ENCODE results near the gene SCIN.

SCIN gene

DNA sequence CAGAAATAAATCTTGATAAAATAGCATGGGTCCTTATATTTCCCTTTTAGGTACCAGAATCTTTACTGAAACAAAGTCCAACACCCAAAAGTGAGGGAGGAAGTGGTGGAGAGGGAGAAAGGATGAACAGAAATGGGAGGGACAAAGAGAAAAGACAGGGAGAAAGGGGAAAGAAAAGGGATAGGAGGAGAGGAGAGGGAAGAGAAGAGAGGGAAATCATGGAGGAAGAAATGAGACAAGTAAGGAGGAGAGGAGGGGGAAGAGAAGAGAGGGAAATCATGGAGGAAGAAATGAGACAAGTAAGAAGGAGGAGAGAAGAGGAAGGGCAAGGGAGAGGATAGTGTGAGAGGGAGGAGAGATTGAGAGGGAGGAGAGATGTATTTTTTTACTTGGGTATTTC, 66.8 kb downstream of the SCIN start:
- Histone ChIP-seq H2BK5ac (ENCODE audit: low read depth, low read length, poor library complexity) (no peak overlapping the region), H3K9me3 (ENCODE audit: insufficient read depth, low read depth, low read length) (no peaks in the 10 kb centered on the region), H3K27ac (ENCODE audit: low read depth, low read length) (no peak overlapping the region), H4K91ac (ENCODE audit: low read depth, low read length) (no peak overlapping the region), H3K36me3 (ENCODE audit: control insufficient read depth in 1 of 2, insufficient read depth in 2 of 2, low read length in 2 of 2) (no peaks in the 10 kb centered on the region), H2AK5ac (ENCODE audit: low read length) (no peak overlapping the region), H3K79me1 (ENCODE audit: low read length) (no peaks in the 10 kb centered on the region), H2BK12ac (ENCODE audit: low read length) (no peak overlapping the region), H3K23ac (ENCODE audit: low read length) (no peak overlapping the region), H3K4me2 (ENCODE audit: low read length) (no peak overlapping the region), H3K27me3 (ENCODE audit: insufficient read depth, low read length) (no peaks in the 10 kb centered on the region), H3K79me2 (ENCODE audit: control insufficient read depth, insufficient read depth, low read length, poor library complexity) (no peaks in the 10 kb centered on the region), H3K14ac (ENCODE audit: low read length) (no peak overlapping the region), H3K4me1 (ENCODE audit: control insufficient read depth in 1 of 2, insufficient read depth in 2 of 2, low read length in 2 of 2) (no peaks in the 10 kb centered on the region), H3K4me3 (ENCODE audit: low read depth, low read length) (no peak overlapping the region), H3K9ac (ENCODE audit: low read length) (no peak overlapping the region), H4K8ac (ENCODE audit: low read depth, low read length) (no peak overlapping the region), H2BK120ac (ENCODE audit: insufficient read depth, low read length, poor library complexity) (no peak overlapping the region), H3K4ac (ENCODE audit: low read depth, low read length) (no peak overlapping the region), H3K18ac (ENCODE audit: low read length) (no peak overlapping the region), H2AFZ (ENCODE audit: insufficient read depth, low read length, poor library complexity) (no peak overlapping the region), H4K12ac (ENCODE audit: low read depth, low read length) (no peak overlapping the region)
- no peak for DNase-seq

DNA sequence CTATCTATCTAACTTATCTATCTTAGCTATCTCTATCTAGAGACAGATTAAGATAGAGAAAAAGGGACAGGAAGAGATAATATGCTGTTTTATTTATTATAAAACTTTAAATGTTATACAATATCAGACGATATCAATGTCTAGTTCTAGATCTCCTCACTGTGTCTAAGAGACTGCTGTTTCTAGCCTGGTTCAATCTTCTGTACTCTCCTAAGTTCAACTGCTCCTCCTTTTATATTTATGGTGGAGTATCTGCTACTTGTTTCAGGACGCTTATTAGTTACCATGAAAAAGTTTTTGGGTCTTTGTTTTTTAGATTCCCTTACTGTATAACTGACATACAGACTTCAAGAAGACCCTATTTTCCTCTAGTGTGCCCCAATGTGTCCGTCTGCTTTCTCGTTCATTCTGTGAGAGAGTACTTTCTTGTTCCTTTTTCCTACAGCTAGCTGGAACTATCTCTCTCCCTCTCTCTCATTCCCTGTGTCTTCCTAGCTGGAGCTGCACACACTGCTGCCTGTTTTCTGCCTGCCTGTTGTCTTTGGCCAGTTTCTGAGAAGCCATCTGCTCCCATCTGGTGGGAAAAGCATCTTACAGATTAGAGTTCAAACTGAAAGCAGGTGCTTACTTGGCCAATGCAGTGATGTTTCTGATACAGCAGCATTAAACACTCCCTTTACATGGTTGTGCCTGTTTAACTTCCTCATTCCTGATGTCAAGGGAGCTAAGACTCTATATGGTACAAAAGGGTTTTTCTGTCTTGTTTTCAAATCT, 67.5 kb downstream of the SCIN start:
- no peak overlapping the region for H3K4me2 ChIP-seq (ENCODE audit: low read length)
- H2BK12ac ChIP-seq (ENCODE audit: low read length): no peak overlapping the region
- H3K36me3 ChIP-seq (ENCODE audit: control insufficient read depth in 1 of 2, insufficient read depth in 2 of 2, low read length in 2 of 2): no peaks in the 10 kb centered on the region
- H3K4me1 ChIP-seq (ENCODE audit: control insufficient read depth in 1 of 2, insufficient read depth in 2 of 2, low read length in 2 of 2): peaks cover 0 to 2% of the 10 kb centered on the region in 2 experiments
- H4K91ac ChIP-seq (ENCODE audit: low read depth, low read length): no peak overlapping the region
- H3K23ac ChIP-seq (ENCODE audit: low read length): no peak overlapping the region
- H4K8ac ChIP-seq (ENCODE audit: low read depth, low read length): no peak overlapping the region
- WGBS (ENCODE audit: extremely low coverage, insufficient coverage, insufficient read length): no CpG with 5 or more reads among the region's 4 CpGs
- no peak overlapping the region for H2AK5ac ChIP-seq (ENCODE audit: low read length)
- H3K9me3 ChIP-seq (ENCODE audit: insufficient read depth, low read depth, low read length): no peaks in the 10 kb centered on the region
- no peak overlapping the region for H3K4ac ChIP-seq (ENCODE audit: low read depth, low read length)
- no peak for DNase-seq
- H3K27me3 ChIP-seq (ENCODE audit: insufficient read depth, low read length): no peaks in the 10 kb centered on the region
- H3K79me2 ChIP-seq (ENCODE audit: control insufficient read depth, insufficient read depth, low read length, poor library complexity): no peaks in the 10 kb centered on the region
- no peak overlapping the region for H2AFZ ChIP-seq (ENCODE audit: insufficient read depth, low read length, poor library complexity)
- no peak overlapping the region for H2BK120ac ChIP-seq (ENCODE audit: insufficient read depth, low read length, poor library complexity)
- H2BK5ac ChIP-seq (ENCODE audit: low read depth, low read length, poor library complexity): no peak overlapping the region
- no peak overlapping the region for H3K4me3 ChIP-seq (ENCODE audit: low read depth, low read length)
- no peak overlapping the region for H4K12ac ChIP-seq (ENCODE audit: low read depth, low read length)
- no peak overlapping the region for H3K9ac ChIP-seq (ENCODE audit: low read length)
- H3K27ac ChIP-seq (ENCODE audit: low read depth, low read length): no peak overlapping the region
- H3K14ac ChIP-seq (ENCODE audit: low read length): no peak overlapping the region
- peaks cover 1% of the 10 kb centered on the region for H3K79me1 ChIP-seq (ENCODE audit: low read length)
- no peak overlapping the region for H3K18ac ChIP-seq (ENCODE audit: low read length)

DNA sequence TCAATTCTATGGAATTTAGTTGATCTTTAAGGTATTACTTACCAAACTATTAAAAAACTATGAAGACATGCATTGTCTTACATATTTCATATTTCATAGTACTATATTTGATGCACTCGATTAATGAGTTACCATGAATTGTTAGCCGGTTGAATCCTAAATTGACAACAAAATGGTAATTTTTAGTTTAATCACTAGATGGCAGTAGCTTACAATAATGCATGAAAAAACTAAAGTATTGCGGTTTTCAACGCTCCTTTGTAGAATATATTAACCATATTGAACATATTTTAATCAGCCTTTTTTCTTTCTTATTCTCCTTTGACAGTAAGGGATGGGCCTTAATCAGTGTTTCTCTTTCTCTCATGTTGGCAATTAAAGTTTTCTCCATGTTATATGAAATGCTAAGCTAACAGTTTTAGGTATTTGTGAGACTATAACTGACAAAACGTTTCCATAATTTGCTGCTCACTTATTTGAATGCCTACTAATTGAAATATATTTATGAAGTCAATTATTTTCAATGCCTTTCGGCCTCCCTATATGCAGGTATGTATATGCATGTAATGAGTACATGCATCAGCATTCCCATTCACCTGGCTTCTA, 68.4 kb downstream of the SCIN start:
- Histone ChIP-seq H3K36me3 (ENCODE audit: control insufficient read depth in 1 of 2, insufficient read depth in 2 of 2, low read length in 2 of 2) (no peaks in the 10 kb centered on the region), H3K79me1 (ENCODE audit: low read length) (peaks cover 1% of the 10 kb centered on the region), H3K4me3 (ENCODE audit: low read depth, low read length) (no peak overlapping the region), H3K18ac (ENCODE audit: low read length) (no peak overlapping the region), H3K4ac (ENCODE audit: low read depth, low read length) (no peak overlapping the region), H2AFZ (ENCODE audit: insufficient read depth, low read length, poor library complexity) (no peak overlapping the region), H3K4me1 (ENCODE audit: control insufficient read depth in 1 of 2, insufficient read depth in 2 of 2, low read length in 2 of 2) (peaks cover 0 to 2% of the 10 kb centered on the region in 2 experiments), H3K4me2 (ENCODE audit: low read length) (no peak overlapping the region), H3K27me3 (ENCODE audit: insufficient read depth, low read length) (no peaks in the 10 kb centered on the region), H3K9me3 (ENCODE audit: insufficient read depth, low read depth, low read length) (no peaks in the 10 kb centered on the region), H2BK12ac (ENCODE audit: low read length) (no peak overlapping the region), H3K79me2 (ENCODE audit: control insufficient read depth, insufficient read depth, low read length, poor library complexity) (no peaks in the 10 kb centered on the region), H4K12ac (ENCODE audit: low read depth, low read length) (no peak overlapping the region), H3K23ac (ENCODE audit: low read length) (no peak overlapping the region), H4K8ac (ENCODE audit: low read depth, low read length) (no peak overlapping the region), H3K9ac (ENCODE audit: low read length) (no peak overlapping the region), H3K27ac (ENCODE audit: low read depth, low read length) (no peak overlapping the region), H2AK5ac (ENCODE audit: low read length) (no peak overlapping the region), H2BK5ac (ENCODE audit: low read depth, low read length, poor library complexity) (no peak overlapping the region), H3K14ac (ENCODE audit: low read length) (no peak overlapping the region), H2BK120ac (ENCODE audit: insufficient read depth, low read length, poor library complexity) (no peak overlapping the region), H4K91ac (ENCODE audit: low read depth, low read length) (no peak overlapping the region)
- DNase-seq: peak in 1 of 2 donors; percentile 90
- no CpG with 5 or more reads among the region's 6 CpGs for WGBS (ENCODE audit: extremely low coverage, insufficient coverage, insufficient read length)

DNA sequence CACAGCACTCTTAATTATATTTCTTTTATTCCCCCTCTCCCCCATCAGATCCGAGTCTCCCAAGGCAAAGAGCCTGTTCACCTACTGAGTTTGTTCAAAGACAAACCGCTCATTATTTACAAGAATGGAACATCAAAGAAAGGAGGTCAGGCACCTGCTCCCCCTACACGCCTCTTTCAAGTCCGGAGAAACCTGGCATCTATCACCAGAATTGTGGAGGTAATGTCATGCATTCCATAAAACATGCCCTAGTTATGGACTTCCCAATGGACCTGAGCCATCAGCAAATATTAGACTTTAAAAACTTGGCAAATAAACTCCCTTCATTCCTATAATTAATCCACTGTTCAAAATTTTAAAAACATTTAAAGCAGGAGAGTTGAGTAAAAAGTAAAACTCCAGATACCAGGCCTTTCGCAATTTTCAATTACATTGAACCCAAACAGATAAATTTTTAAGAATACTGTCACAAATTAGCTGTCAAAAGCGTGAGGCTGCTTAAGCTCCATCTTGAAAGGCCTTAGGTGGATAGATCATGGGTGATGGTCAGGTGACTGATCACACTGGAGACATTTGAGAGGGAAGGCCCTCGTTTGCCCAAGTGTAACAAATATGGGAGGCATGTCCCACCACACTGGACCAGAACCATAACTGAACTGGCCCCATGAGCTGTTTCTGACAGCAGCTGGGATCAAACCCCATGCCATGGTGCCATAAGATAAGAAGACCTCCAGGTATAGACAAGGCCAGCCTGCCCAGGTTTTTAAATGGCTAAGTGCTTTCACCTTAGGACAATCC, 70.0 kb downstream of the SCIN start:
- Histone ChIP-seq H3K4me2 (ENCODE audit: low read length) (no peak overlapping the region), H3K27me3 (ENCODE audit: insufficient read depth, low read length) (no peaks in the 10 kb centered on the region), H2BK120ac (ENCODE audit: insufficient read depth, low read length, poor library complexity) (no peak overlapping the region), H2BK5ac (ENCODE audit: low read depth, low read length, poor library complexity) (no peak overlapping the region), H4K91ac (ENCODE audit: low read depth, low read length) (no peak overlapping the region), H3K4me1 (ENCODE audit: control insufficient read depth in 1 of 2, insufficient read depth in 2 of 2, low read length in 2 of 2) (peaks cover 0 to 2% of the 10 kb centered on the region in 2 experiments), H3K4ac (ENCODE audit: low read depth, low read length) (no peak overlapping the region), H2BK12ac (ENCODE audit: low read length) (no peak overlapping the region), H3K23ac (ENCODE audit: low read length) (no peak overlapping the region), H2AK5ac (ENCODE audit: low read length) (no peak overlapping the region), H3K14ac (ENCODE audit: low read length) (no peak overlapping the region), H3K18ac (ENCODE audit: low read length) (no peak overlapping the region), H3K36me3 (ENCODE audit: control insufficient read depth in 1 of 2, insufficient read depth in 2 of 2, low read length in 2 of 2) (no peaks in the 10 kb centered on the region), H3K9me3 (ENCODE audit: insufficient read depth, low read depth, low read length) (no peaks in the 10 kb centered on the region), H4K12ac (ENCODE audit: low read depth, low read length) (no peak overlapping the region), H3K9ac (ENCODE audit: low read length) (no peak overlapping the region), H4K8ac (ENCODE audit: low read depth, low read length) (no peak overlapping the region), H3K4me3 (ENCODE audit: low read depth, low read length) (no peak overlapping the region), H3K79me1 (ENCODE audit: low read length) (peaks cover 1% of the 10 kb centered on the region), H3K27ac (ENCODE audit: low read depth, low read length) (no peak overlapping the region), H2AFZ (ENCODE audit: insufficient read depth, low read length, poor library complexity) (no peak overlapping the region), H3K79me2 (ENCODE audit: control insufficient read depth, insufficient read depth, low read length, poor library complexity) (no peaks in the 10 kb centered on the region)
- no peak for DNase-seq
- no CpG with 5 or more reads among the region's 7 CpGs for WGBS (ENCODE audit: extremely low coverage, insufficient coverage, insufficient read length)

All from trophoblast cell (in vitro differentiated cells and primary cell).